Panc1 (cell line): ENCODE results near the gene AMN1. TPM values are rescaled to one million over a fixed set of nuclear protein-coding genes. Genes with fewer than 3 reads are reported as not detected.

Source experiments
- ATAC-seq: fragments of 200-7000 bp; cut with Tn5 transposase; 2 replicates; pipeline ENCODE4 v1.9.1; 2020; ENCODE audit warnings: mild to moderate bottlenecking, moderate library complexity
- BruUV-seq: library from RNA; stranded (reverse); fragments of 400-500 nt; replicated peaks from 2 replicates; lab custom pipeline; 2021; lab: Mats Ljungman, UMichigan
- CTCF ChIA-PET: fragments of 300-600 bp; sonication (Branson Sonifier 250); formaldehyde crosslinking; loops from one replicate; lab custom pipeline; 2022; ENCODE audit warnings: antibody characterized with exemption; lab: Charles Lee
- POLR2A ChIA-PET: fragments of 300-600 bp; sonication (Branson Sonifier 250); formaldehyde crosslinking; loops from one replicate; lab custom pipeline; 2022; ENCODE audit warnings: antibody characterized with exemption; lab: Charles Lee
- DNase-seq: peaks from one replicate; pipeline ENCODE4 v3.0.0-alpha.2; 2010; ENCODE audit warnings: low read depth, low spot score
- H3K27ac ChIP-seq: 2 replicates; pipeline ENCODE4 v1.5.1; 2011; ENCODE audit warnings: mild to moderate bottlenecking, low read length, inconsistent platforms
- H3K27me3 ChIP-seq: fragments of 200-500 bp; sonication (Bioruptor generic); 2 replicates; pipeline ENCODE4 v1.6.0; 2014; ENCODE audit warnings: low read length, inconsistent platforms; ENCODE audit not compliant: control insufficient read depth, insufficient read depth
- H3K36me3 ChIP-seq: fragments of 200-500 bp; sonication (Bioruptor generic); 2 replicates; pipeline ENCODE4 v1.5.1; 2014; ENCODE audit warnings: inconsistent platforms, mild to moderate bottlenecking, low read length, moderate library complexity; ENCODE audit not compliant: control insufficient read depth, insufficient read depth
- H3K4me1 ChIP-seq: 2 replicates; pipeline ENCODE4 v1.5.1; 2011; ENCODE audit warnings: inconsistent platforms, mild to moderate bottlenecking, low read length, moderate library complexity; ENCODE audit not compliant: control insufficient read depth, insufficient read depth
- H3K4me3 ChIP-seq, 2 experiments: 2 replicates each; pipeline ENCODE4 v1.5.1; 2011 to 2012; ENCODE audit warnings: low read depth in 2 of 2, low read length in 2 of 2, mild to moderate bottlenecking in 2 of 2, inconsistent platforms in 1 of 2, moderate library complexity in 1 of 2
- H3K9me3 ChIP-seq: fragments of 200-500 bp; sonication (Bioruptor generic); 2 replicates; pipeline ENCODE4 v1.5.1; 2014; ENCODE audit warnings: low read depth, mild to moderate bottlenecking, inconsistent platforms, low read length, moderate library complexity; ENCODE audit not compliant: control insufficient read depth, insufficient read depth
- POLR2AphosphoS5 ChIP-seq: IDR thresholded peaks from 2 replicates; pipeline ENCODE4 v1.6.1; 2012; ENCODE audit warnings: mild to moderate bottlenecking, low read depth, low read length, moderate library complexity
- SIN3A ChIP-seq: IDR thresholded peaks from 2 replicates; pipeline ENCODE4 v1.6.1; 2012; ENCODE audit warnings: low read depth, mild to moderate bottlenecking, low read length, moderate library complexity, borderline replicate concordance; ENCODE audit not compliant: insufficient read depth
- TCF7L2 ChIP-seq: IDR thresholded peaks from 2 replicates; pipeline ENCODE4 v1.6.1; 2011; ENCODE audit warnings: mild to moderate bottlenecking, low read depth, low read length, inconsistent platforms
- in situ Hi-C: cut with HindIII; loops from 2 replicates; pipeline ENCODE4 v1.10.0; 2016; ENCODE audit warnings: low sequenced_read_pairs, low pct_unique_long_range_greater_than_20kb
- intact Hi-C: fragments of 100-400 bp; cut with micrococcal nuclease; formaldehyde crosslinking; loops from one replicate; pipeline ENCODE4 v1.10.0; 2022; ENCODE audit not compliant: unreplicated experiment
- total RNA-seq: library from RNA; stranded (reverse); gene quantifications from one replicate; pipeline ENCODE4 v1.2.1, GENCODE V29; 2021; ENCODE audit not compliant: unreplicated experiment
- TF ChIP-seq, protein P1 (sequence below): fragments of 450-650 bp; IDR thresholded peaks from 2 replicates; pipeline ENCODE4 v1.5.1; 2017; ENCODE audit warnings: mild to moderate bottlenecking
- TF ChIP-seq, protein P2 (sequence below), 2 experiments: IDR thresholded peaks; 2 replicates each; pipeline ENCODE4 v1.6.1; 2011 to 2012; ENCODE audit warnings: low read depth in 2 of 2, control low read depth in 1 of 2, low read length in 1 of 2, mild to moderate bottlenecking in 1 of 2, moderate library complexity in 1 of 2; ENCODE audit not compliant: insufficient read depth in 1 of 2

The AMN1 gene
- total RNA-seq, 1 experiment from 2014 or later: 16.4 TPM

DNA sequence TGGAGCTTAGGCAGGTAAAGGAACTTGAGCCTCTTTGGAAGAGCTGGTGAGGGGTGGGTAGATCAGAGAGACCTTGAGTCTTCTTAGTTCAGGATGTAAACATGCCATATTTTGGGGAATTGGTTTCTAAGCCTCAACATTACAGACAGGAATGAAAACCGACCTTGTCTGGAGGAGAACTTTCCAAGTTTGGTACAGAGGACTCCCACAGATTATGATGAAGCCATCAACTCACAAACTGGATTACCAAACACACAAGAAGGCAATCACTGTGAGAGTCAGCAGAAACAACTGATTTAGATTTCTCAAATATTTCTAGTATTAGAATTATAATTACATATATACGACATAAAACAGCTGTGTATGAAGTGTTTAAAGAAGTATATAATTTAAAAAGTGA is 22.3 kb upstream of the AMN1 start:
- H3K27me3 ChIP-seq: no peaks in the 10 kb centered on the region
- POLR2A ChIA-PET: no interaction called here
- DNase-seq (no peak), ATAC-seq (no peak)
- no peak for TF ChIP-seq SIN3A
- no peak for TF ChIP-seq TCF7L2
- TF ChIP-seq, protein P1, sequence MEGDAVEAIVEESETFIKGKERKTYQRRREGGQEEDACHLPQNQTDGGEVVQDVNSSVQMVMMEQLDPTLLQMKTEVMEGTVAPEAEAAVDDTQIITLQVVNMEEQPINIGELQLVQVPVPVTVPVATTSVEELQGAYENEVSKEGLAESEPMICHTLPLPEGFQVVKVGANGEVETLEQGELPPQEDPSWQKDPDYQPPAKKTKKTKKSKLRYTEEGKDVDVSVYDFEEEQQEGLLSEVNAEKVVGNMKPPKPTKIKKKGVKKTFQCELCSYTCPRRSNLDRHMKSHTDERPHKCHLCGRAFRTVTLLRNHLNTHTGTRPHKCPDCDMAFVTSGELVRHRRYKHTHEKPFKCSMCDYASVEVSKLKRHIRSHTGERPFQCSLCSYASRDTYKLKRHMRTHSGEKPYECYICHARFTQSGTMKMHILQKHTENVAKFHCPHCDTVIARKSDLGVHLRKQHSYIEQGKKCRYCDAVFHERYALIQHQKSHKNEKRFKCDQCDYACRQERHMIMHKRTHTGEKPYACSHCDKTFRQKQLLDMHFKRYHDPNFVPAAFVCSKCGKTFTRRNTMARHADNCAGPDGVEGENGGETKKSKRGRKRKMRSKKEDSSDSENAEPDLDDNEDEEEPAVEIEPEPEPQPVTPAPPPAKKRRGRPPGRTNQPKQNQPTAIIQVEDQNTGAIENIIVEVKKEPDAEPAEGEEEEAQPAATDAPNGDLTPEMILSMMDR: no peak
- TF ChIP-seq, protein P2, sequence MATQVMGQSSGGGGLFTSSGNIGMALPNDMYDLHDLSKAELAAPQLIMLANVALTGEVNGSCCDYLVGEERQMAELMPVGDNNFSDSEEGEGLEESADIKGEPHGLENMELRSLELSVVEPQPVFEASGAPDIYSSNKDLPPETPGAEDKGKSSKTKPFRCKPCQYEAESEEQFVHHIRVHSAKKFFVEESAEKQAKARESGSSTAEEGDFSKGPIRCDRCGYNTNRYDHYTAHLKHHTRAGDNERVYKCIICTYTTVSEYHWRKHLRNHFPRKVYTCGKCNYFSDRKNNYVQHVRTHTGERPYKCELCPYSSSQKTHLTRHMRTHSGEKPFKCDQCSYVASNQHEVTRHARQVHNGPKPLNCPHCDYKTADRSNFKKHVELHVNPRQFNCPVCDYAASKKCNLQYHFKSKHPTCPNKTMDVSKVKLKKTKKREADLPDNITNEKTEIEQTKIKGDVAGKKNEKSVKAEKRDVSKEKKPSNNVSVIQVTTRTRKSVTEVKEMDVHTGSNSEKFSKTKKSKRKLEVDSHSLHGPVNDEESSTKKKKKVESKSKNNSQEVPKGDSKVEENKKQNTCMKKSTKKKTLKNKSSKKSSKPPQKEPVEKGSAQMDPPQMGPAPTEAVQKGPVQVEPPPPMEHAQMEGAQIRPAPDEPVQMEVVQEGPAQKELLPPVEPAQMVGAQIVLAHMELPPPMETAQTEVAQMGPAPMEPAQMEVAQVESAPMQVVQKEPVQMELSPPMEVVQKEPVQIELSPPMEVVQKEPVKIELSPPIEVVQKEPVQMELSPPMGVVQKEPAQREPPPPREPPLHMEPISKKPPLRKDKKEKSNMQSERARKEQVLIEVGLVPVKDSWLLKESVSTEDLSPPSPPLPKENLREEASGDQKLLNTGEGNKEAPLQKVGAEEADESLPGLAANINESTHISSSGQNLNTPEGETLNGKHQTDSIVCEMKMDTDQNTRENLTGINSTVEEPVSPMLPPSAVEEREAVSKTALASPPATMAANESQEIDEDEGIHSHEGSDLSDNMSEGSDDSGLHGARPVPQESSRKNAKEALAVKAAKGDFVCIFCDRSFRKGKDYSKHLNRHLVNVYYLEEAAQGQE (IDR thresholded peaks at IDR 0.05; ENCODE audit: insufficient read depth in 1 of 2, low read depth in 2 of 2, low read length in 1 of 2): no peak
- no peak for TF ChIP-seq POLR2AphosphoS5
- CTCF ChIA-PET: no interaction called here
- H3K4me1 ChIP-seq: peaks cover 14% of the 10 kb centered on the region
- intact Hi-C loops: no loop called here
- peaks cover 5% of the 10 kb centered on the region; the same call in 1 of the 2 replicates for H3K9me3 ChIP-seq
- no peaks in the 10 kb centered on the region for H3K36me3 ChIP-seq
- H3K4me3 ChIP-seq: no peak overlapping the region
- no TSS peak for BruUV-seq
- in situ Hi-C loops: no loop called here
- H3K27ac ChIP-seq: peak overlapping the region; percentile 67

DNA sequence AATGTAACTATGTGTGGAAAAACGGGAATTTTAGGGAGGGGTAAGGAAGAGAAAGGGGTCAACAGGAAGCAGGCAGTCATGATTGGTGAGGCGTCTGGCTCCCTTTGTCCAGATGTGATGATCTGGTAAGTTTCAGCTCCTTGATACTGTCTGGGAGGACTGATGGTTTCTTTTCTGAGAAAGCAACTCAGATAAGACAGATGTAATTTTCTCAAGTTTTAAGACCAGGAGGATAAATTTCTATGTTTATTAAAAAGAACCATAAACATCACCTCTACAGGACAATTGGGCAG is 21.9 kb upstream of the AMN1 start:
- intact Hi-C loops (no loop called here), in situ Hi-C loops (no loop called here)
- peaks cover 5% of the 10 kb centered on the region; the same call in 1 of the 2 replicates for H3K9me3 ChIP-seq
- CTCF ChIA-PET: no interaction called here
- no TSS peak for BruUV-seq
- DNase-seq (no peak), ATAC-seq (no peak)
- TF ChIP-seq SIN3A: no peak
- TF ChIP-seq, protein P2 (IDR thresholded peaks at IDR 0.05; ENCODE audit: insufficient read depth in 1 of 2, low read depth in 2 of 2, low read length in 1 of 2): no peak
- TF ChIP-seq TCF7L2: no peak
- TF ChIP-seq, protein P1: no peak
- no peak for TF ChIP-seq POLR2AphosphoS5
- peaks cover 14% of the 10 kb centered on the region for H3K4me1 ChIP-seq
- H3K36me3 ChIP-seq: no peaks in the 10 kb centered on the region
- POLR2A ChIA-PET: no interaction called here
- H3K27me3 ChIP-seq: no peaks in the 10 kb centered on the region
- H3K4me3 ChIP-seq: no peak overlapping the region
- peak overlapping the region; percentile 67 for H3K27ac ChIP-seq
